ENCODE data around the gene ZMYND12. TPM values are rescaled to one million over a fixed set of nuclear protein-coding genes. Genes with fewer than 3 reads are reported as not detected.

Gene ZMYND12
- total RNA-seq, 1 donor from 2014 or later, result 1.1 TPM

DNA sequence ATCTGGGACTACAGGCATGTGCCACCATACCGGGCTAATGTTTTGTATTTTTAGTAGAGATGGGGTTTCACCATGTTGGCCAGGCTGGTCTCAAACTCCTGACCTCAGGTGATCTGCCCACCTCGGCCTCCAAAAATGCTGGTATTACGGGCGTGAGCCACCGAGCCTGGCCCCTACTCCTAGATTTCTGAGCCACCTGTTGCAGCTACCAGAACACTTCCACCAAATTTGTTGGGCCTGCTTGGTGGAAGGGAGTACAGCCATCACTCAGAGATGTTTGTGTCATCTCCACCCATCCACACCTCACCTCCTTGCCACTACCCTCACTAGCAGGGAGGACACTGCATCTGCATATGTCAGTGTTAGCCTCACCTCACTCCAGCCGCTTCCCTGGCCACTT, 69.8 kb downstream of the ZMYND12 start:
- no peak for DNase-seq (ENCODE audit: low spot score)
- TF ChIP-seq, protein P1, sequence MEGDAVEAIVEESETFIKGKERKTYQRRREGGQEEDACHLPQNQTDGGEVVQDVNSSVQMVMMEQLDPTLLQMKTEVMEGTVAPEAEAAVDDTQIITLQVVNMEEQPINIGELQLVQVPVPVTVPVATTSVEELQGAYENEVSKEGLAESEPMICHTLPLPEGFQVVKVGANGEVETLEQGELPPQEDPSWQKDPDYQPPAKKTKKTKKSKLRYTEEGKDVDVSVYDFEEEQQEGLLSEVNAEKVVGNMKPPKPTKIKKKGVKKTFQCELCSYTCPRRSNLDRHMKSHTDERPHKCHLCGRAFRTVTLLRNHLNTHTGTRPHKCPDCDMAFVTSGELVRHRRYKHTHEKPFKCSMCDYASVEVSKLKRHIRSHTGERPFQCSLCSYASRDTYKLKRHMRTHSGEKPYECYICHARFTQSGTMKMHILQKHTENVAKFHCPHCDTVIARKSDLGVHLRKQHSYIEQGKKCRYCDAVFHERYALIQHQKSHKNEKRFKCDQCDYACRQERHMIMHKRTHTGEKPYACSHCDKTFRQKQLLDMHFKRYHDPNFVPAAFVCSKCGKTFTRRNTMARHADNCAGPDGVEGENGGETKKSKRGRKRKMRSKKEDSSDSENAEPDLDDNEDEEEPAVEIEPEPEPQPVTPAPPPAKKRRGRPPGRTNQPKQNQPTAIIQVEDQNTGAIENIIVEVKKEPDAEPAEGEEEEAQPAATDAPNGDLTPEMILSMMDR (IDR thresholded peaks at IDR 0.05; ENCODE audit: unreplicated experiment), result no peak
- Mint-ChIP-seq H3K27me3 (ENCODE audit: unreplicated experiment) (peaks cover 2% of the 10 kb centered on the region), H3K9me3 (ENCODE audit: unreplicated experiment) (no peaks in the 10 kb centered on the region), H3K4me1 (ENCODE audit: unreplicated experiment) (no peaks in the 10 kb centered on the region), H3K27ac (ENCODE audit: unreplicated experiment) (no peak overlapping the region), H3K4me3 (ENCODE audit: unreplicated experiment) (no peak overlapping the region), H3K36me3 (ENCODE audit: low read depth, unreplicated experiment) (no peaks in the 10 kb centered on the region)

DNA sequence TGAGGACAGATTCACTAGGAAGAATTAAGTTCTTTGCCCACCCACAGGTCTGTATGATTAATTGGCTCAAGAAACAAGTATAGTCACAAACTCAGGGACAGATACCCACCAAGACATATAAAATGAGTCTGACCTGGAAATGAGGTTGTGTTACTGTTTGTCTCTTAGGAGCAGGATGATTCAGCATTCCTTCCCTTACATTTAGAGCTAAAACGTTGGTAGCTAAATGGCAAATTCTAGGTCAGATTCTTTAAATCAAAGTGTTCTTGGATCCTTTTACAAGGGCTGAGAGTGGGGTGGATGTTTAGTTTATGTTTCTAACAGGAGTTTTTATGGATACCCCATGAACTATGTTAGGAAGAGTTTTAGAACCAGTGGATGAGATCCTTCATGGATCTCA, 70.5 kb downstream of the ZMYND12 start:
- H3K4me1 Mint-ChIP-seq (ENCODE audit: unreplicated experiment), result no peaks in the 10 kb centered on the region
- H3K36me3 Mint-ChIP-seq (ENCODE audit: low read depth, unreplicated experiment), result no peaks in the 10 kb centered on the region
- H3K27ac Mint-ChIP-seq (ENCODE audit: unreplicated experiment), result no peak overlapping the region
- H3K9me3 Mint-ChIP-seq (ENCODE audit: unreplicated experiment), result no peaks in the 10 kb centered on the region
- TF ChIP-seq, protein P1 (IDR thresholded peaks at IDR 0.05; ENCODE audit: unreplicated experiment), result no peak
- H3K4me3 Mint-ChIP-seq (ENCODE audit: unreplicated experiment), result no peak overlapping the region
- H3K27me3 Mint-ChIP-seq (ENCODE audit: unreplicated experiment), result peaks cover 2% of the 10 kb centered on the region
- no peak for DNase-seq (ENCODE audit: low spot score)

DNA sequence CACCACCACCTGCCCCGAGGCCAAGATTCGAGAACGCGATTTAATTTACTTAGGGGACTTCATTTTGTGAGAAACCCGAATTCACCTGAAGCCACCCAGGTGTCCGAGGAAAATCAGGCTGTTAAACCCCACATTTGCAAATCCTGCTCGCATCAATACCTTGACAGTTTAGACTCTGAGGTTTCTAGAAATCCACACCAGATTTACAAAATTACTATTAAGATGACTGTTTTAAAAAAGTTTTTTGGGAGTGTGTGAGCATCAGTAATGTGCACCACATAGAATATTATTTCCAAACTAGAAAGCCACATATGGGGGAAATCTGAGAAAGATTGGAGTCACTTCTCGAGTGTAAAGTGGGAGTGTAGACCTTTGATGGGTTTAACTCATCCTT, 74.5 kb downstream of the ZMYND12 start:
- Mint-ChIP-seq H3K27ac (ENCODE audit: unreplicated experiment) (no peak overlapping the region), H3K36me3 (ENCODE audit: low read depth, unreplicated experiment) (no peaks in the 10 kb centered on the region), H3K4me1 (ENCODE audit: unreplicated experiment) (peaks cover 5% of the 10 kb centered on the region), H3K4me3 (ENCODE audit: unreplicated experiment) (peak overlapping the region; percentile 77), H3K27me3 (ENCODE audit: unreplicated experiment) (peaks cover 7% of the 10 kb centered on the region), H3K9me3 (ENCODE audit: unreplicated experiment) (no peaks in the 10 kb centered on the region)
- DNase-seq (ENCODE audit: low spot score), result no peak
- TF ChIP-seq, protein P1 (IDR thresholded peaks at IDR 0.05; ENCODE audit: unreplicated experiment), result no peak

DNA sequence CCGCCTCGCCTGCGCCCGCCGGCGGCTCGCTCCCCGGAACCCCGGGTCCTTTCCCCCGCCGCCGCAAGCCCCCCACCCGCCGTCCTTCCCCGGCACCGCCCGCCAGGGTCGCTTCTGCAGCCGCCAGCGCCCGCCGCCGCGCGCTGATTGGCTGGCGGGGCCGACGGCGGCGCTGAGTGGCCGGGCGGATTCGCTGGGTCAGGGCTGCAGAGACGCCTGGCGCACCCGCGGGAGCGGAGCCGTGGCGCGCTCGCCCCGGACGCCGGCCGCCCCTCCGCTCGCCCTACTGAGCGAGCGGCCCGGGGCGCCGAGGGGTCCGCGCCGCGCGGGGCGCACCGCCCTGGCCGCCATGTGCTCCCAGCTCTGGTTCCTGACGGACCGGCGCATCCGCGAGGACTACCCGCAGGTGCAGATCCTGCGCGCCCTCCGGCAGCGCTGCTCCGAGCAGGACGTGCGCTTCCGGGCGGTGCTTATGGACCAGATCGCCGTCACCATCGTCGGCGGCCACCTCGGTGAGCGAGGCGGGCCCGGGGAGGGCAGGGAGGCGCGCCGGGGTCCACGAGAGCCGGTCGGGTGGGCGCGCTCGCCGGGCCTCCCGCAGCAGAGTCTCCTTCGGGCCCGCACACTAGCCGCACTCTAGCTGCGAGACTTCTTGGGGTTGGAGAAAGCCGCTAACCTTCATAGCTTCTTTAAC, 75.1 kb downstream of the ZMYND12 start, which contains the start of gene RIMKLA:
Gene RIMKLA (plus strand): TSS at position 207 of the 694 bp plus-strand sequence. CDS start 143 bp downstream, at position 350.
- TF ChIP-seq, protein P1 (IDR thresholded peaks at IDR 0.05; ENCODE audit: unreplicated experiment), result no peak
- peak; percentile 40 for DNase-seq (ENCODE audit: low spot score)
- no peaks in the 10 kb centered on the region for H3K36me3 Mint-ChIP-seq (ENCODE audit: low read depth, unreplicated experiment)
- peak within 1 kb of the TSS; percentile 87 for H3K4me3 Mint-ChIP-seq (ENCODE audit: unreplicated experiment)
- peaks cover 7% of the 10 kb centered on the region for H3K27me3 Mint-ChIP-seq (ENCODE audit: unreplicated experiment)
- H3K4me1 Mint-ChIP-seq (ENCODE audit: unreplicated experiment), result peaks cover 5% of the 10 kb centered on the region
- H3K27ac Mint-ChIP-seq (ENCODE audit: unreplicated experiment), result no peak within 1 kb of the TSS
- no peaks in the 10 kb centered on the region for H3K9me3 Mint-ChIP-seq (ENCODE audit: unreplicated experiment)

Other genes with a start within 250 kb of the ZMYND12 start
- 65.9 TPM for gene FOXJ3, start 120.8 kb downstream of the ZMYND12 start, total RNA-seq (ENCODE audit: unreplicated experiment)
- gene RIMKLA, start 75.2 kb downstream of the ZMYND12 start, total RNA-seq (ENCODE audit: unreplicated experiment), result 0.10 TPM
- gene PPCS, start 521 bp upstream of the ZMYND12 start, total RNA-seq (ENCODE audit: unreplicated experiment), result 32.2 TPM
- 3.4 TPM for gene CCDC30, start 7.3 kb upstream of the ZMYND12 start, total RNA-seq (ENCODE audit: unreplicated experiment)
- gene PPIH, start 202.4 kb upstream of the ZMYND12 start, total RNA-seq (ENCODE audit: unreplicated experiment), result 37.4 TPM
- gene YBX1, start 226.4 kb upstream of the ZMYND12 start, total RNA-seq (ENCODE audit: unreplicated experiment), result 741 TPM

Measured in endothelial cell (in vitro differentiated cells).